UCSD-AML1 (cell line): ENCODE results near the gene PRKCD.
A peak's percentile ranks its signal among the peaks of the same experiment; 100 is the strongest.

Source experiments
- DNase-seq: peaks from one replicate; lab custom pipeline; 2025; ENCODE audit not compliant: unreplicated experiment; lab: John Stamatoyannopoulos, UW

The PRKCD gene

GRCh38 chr3:53230789-53231188 lies 69.8 kb downstream of the PRKCD start:
- no peak for DNase-seq

GRCh38 chr3:53231532-53232511 lies 70.8 kb downstream of the PRKCD start:
- DNase-seq, result no peak

GRCh38 chr3:53232641-53233377 lies 71.8 kb downstream of the PRKCD start:
- no peak for DNase-seq

- no peak for DNase-seq
Measured at GRCh38 chr3:53234130-53234840, 73.3 kb downstream of the PRKCD start.

GRCh38 chr3:53234841-53235232 lies 73.8 kb downstream of the PRKCD start:
- no peak for DNase-seq

GRCh38 chr3:53235545-53235944 lies 74.5 kb downstream of the PRKCD start:
- DNase-seq, result no peak

- peak; percentile 82 for DNase-seq
Measured at GRCh38 chr3:53236112-53236841, 75.3 kb downstream of the PRKCD start.

- no peak for DNase-seq
Measured at GRCh38 chr3:53238051-53238850, 77.2 kb downstream of the PRKCD start.

GRCh38 chr3:53238886-53239285 lies 77.9 kb downstream of the PRKCD start:
- DNase-seq, result no peak

- no peak for DNase-seq
Measured at GRCh38 chr3:53239800-53240199, 78.8 kb downstream of the PRKCD start.

- no peak for DNase-seq
Measured at GRCh38 chr3:53240989-53241972, 80.3 kb downstream of the PRKCD start.

- DNase-seq, result no peak
Measured at GRCh38 chr3:53242155-53242554, 81.1 kb downstream of the PRKCD start.
